GM10266 (cell line): Measurements from ENCODE around the gene CD86.

Experiments used
- DNase-seq: peaks from one replicate; pipeline ENCODE4 v3.0.0; 2012; ENCODE audit errors: extremely low spot score
- TF ChIP-seq, protein P1 (sequence below): IDR thresholded peaks from 2 replicates; pipeline ENCODE4 v1.5.1; 2012; ENCODE audit warnings: mild to moderate bottlenecking, low read depth; ENCODE audit not compliant: control insufficient read depth, insufficient read depth; ENCODE audit errors: missing control alignments

The CD86 gene

GRCh38 chr3:122092460-122093165 is 37.5 kb downstream of the CD86 start:
- TF ChIP-seq, protein P1, sequence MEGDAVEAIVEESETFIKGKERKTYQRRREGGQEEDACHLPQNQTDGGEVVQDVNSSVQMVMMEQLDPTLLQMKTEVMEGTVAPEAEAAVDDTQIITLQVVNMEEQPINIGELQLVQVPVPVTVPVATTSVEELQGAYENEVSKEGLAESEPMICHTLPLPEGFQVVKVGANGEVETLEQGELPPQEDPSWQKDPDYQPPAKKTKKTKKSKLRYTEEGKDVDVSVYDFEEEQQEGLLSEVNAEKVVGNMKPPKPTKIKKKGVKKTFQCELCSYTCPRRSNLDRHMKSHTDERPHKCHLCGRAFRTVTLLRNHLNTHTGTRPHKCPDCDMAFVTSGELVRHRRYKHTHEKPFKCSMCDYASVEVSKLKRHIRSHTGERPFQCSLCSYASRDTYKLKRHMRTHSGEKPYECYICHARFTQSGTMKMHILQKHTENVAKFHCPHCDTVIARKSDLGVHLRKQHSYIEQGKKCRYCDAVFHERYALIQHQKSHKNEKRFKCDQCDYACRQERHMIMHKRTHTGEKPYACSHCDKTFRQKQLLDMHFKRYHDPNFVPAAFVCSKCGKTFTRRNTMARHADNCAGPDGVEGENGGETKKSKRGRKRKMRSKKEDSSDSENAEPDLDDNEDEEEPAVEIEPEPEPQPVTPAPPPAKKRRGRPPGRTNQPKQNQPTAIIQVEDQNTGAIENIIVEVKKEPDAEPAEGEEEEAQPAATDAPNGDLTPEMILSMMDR = peak; percentile 73
- peak; percentile 43 for DNase-seq

DNA sequence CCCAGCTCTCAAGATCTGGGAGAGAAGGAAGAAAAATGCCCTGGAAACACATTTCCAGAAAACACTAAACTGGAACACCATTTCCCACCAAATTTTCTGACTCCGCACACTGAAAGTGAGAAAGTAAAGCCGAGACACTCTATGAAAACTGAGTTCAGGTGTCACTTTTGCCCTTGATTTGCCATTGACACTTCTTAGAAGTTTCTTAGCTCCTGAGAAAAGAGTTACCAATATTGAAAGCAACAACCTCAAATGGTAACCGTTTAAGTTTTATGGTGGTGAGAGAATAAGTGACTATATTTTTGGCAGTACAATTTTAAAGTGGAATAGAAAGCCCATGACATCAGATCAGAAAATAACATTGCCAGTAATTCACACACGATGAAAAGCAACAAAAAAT is 39.0 kb downstream of the CD86 start:
- TF ChIP-seq, protein P1 = no peak
- DNase-seq = peak; percentile 37

DNA sequence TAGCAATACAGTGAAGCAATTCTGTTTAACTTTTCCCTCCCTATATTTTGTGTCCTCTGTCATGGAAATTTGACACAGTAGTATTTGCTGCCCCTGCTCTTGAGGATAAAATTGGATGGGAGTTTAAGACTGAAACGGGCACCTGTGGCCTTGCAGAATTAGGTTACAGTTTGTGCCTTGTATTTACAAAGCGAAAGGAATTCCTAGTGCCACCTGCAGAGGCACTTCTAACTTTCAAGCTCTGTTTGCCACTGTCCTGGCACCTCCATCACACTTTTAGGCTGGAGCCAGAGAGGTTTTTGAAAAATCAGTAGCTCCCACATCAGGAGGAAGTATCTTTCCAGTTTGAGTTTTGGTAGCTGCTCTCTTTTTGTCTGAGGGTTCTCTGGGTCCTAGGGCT is 39.5 kb downstream of the CD86 start:
- DNase-seq = no peak
- TF ChIP-seq, protein P1 = no peak

DNA sequence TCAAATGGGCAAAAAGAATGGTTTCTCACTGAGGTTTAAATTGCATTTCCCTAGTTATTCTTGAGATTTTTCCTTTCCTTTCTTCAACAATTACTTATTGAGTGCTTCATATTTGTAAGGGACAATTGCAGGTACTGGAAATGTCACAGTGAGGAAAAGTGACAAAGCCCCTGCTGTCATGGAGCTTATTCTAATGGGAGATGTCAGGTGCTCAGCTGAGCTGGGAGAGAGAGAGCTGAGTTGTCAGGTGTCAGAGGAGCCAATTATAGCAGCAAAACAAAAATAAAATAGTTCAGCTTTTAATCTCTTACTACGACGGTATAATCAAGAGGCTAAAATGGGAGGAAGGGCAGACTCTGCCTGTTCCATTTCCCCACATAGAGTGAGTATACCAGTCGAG is 42.0 kb downstream of the CD86 start:
- TF ChIP-seq, protein P1 = no peak
- DNase-seq = no peak

GRCh38 chr3:122098611-122099010 is 43.4 kb downstream of the CD86 start:
- TF ChIP-seq, protein P1 = no peak
- no peak for DNase-seq

DNA sequence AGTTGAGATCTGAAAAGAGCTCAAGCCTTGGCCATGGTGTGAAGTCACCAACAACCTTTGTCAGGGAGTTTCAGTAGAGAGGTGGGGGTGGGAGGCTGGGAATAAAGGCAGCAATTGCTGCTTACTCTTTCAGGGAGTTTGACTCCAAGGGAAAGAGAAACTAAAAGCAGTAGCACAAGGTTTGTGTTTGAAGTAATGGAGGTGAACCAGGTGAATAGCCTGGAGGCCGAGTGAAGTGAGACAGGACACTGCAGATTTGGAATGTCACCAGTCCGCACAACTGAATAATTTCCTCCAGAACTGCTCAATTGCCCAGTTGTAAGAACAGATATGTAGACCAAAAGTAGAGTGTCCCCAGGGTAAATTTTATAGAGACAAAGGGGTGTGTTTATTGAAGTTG is 44.1 kb downstream of the CD86 start:
- TF ChIP-seq, protein P1 = no peak
- no peak for DNase-seq

DNA sequence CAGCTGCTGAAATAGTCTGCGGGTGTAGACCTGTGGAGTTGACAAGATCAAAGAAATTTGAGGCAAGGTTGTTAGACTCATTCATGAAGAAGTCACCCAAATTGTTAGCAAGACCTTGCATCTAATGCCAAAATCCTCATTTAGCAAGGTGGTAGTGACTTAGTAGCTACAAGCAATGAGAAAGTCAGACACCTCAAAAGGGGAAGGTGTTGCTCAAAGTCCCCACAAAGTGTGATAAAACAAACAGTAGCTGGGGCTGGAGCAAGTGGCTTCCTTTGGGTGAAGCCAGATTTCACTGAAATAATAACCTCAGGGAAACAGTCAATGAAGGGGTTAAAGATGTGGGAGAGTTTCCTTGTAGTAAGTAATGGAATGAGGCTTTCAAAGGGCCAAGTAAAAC is 44.9 kb downstream of the CD86 start:
- DNase-seq = no peak

More for the DNA sequence above, 44.9 kb downstream of the CD86 start:
- TF ChIP-seq, protein P1 = no peak
